ENCODE results near the gene RALGAPB. TPM values are rescaled to one million over a fixed set of nuclear protein-coding genes. Genes with fewer than 3 reads are reported as not detected.

RALGAPB gene
- total and polyA plus RNA-seq, 2 of the 13 experiments (the other 11 are each of a cell fraction or from before 2014, with no cell fraction given), result 17.6 to 30.6 TPM

DNA sequence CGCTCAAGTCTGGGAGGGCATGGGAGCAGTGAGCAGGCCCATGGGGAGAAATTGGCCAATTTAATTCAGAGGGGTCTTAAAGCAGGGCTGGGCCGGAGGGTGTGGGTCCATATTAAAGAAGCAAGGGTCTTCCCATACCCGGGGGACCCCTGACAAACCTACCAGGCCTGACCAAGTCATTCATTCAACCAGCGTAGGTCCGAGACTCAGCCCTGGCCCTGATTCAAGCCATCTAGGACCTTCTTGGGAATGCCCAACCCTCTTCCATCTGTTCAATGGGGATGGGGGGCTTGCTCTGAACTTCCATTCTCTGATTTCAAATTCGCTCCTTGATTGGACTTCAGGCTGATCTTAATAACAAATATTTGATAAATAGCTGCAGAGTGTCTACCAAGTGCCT lies 115.7 kb downstream of the RALGAPB start:
- CTCF ChIA-PET (ENCODE audit: low intra/inter-chr PET ratio, low total read pairs), result no interaction called here
- FAIRE-seq, result no peak
- BruUV-seq (replicated peaks), result no TSS peak

DNA sequence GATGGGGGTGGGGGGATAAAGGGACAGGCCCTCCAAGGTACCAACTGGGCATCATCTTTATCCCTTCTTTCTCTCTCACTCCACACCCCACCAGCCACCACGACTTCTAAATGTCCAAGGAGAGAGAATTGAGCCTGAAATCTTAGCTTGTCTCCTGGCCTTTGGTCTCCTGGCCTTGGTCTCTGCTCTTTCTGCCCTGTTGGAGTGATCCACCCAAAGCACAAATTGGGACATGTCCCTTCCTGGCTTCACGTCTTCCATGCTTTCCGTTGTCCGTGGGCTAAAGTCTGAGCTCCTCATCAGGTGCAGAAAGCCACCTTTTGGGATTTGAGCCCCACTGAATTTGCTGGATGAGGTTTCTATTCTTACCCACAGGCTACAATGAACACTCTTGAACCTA lies 116.7 kb downstream of the RALGAPB start:
- H3K4me2 ChIP-seq (ENCODE audit: low read depth, low read length), result no peak overlapping the region
- no peak overlapping the region for H2AFZ ChIP-seq (ENCODE audit: low read length)
- H3K9me3 ChIP-seq (ENCODE audit: low read length), result no peaks in the 10 kb centered on the region
- in situ Hi-C loops (cut with HindIII; ENCODE audit: extremely low pct_ligation_motif_present, low pct_unique_long_range_greater_than_20kb), result no loop called here
- no peak for TF ChIP-seq ZNF446 (CRISPR knock-in tag; IDR thresholded peaks at IDR 0.05)
- TF ChIP-seq, protein P1, sequence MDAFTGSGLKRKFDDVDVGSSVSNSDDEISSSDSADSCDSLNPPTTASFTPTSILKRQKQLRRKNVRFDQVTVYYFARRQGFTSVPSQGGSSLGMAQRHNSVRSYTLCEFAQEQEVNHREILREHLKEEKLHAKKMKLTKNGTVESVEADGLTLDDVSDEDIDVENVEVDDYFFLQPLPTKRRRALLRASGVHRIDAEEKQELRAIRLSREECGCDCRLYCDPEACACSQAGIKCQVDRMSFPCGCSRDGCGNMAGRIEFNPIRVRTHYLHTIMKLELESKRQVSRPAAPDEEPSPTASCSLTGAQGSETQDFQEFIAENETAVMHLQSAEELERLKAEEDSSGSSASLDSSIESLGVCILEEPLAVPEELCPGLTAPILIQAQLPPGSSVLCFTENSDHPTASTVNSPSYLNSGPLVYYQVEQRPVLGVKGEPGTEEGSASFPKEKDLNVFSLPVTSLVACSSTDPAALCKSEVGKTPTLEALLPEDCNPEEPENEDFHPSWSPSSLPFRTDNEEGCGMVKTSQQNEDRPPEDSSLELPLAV (CRISPR knock-in tag; conservative IDR thresholded peaks at IDR 0.05; ENCODE audit: low read depth), result no peak
- TF ChIP-seq CREBL2 (CRISPR knock-in tag; IDR thresholded peaks at IDR 0.05; ENCODE audit: borderline replicate concordance), result no peak
- DNase-seq (ENCODE audit: low spot score), result no peak
- no peak overlapping the region for H3K9ac ChIP-seq (ENCODE audit: insufficient read depth, low read depth, low read length)
- H3K4me1 ChIP-seq (ENCODE audit: insufficient read depth, low read length), result peaks cover 40% of the 10 kb centered on the region
- FAIRE-seq, result no peak
- H4K20me1 ChIP-seq (ENCODE audit: insufficient read depth, low read length), result no peaks in the 10 kb centered on the region
- H3K4me3 ChIP-seq (replicated peaks in 1 of 3; ENCODE audit: insufficient read depth in 1 of 3, low read depth in 2 of 3, low read length in 3 of 3), result no peak overlapping the region
- H3K27ac ChIP-seq (ENCODE audit: extremely low read length, insufficient read depth, low read length), result no peak overlapping the region
- CTCF ChIA-PET (ENCODE audit: low intra/inter-chr PET ratio, low total read pairs), result no interaction called here
- ATAC-seq, result no peak
- WGBS (ENCODE audit: low lambda C conversion rate), result 42% methylated on average over 4 of the region's 4 CpGs
- intact Hi-C loops (cut with micrococcal nuclease; ENCODE audit: unreplicated experiment), result no loop called here
- no TSS peak for BruUV-seq (replicated peaks)
- POLR2A ChIA-PET, result no interaction called here
- no peaks in the 10 kb centered on the region for H3K79me2 ChIP-seq (ENCODE audit: insufficient read depth, low read length)
- no peaks in the 10 kb centered on the region for H3K36me3 ChIP-seq (replicated peaks in 1 of 2; ENCODE audit: control insufficient read depth in 1 of 2, insufficient read depth in 2 of 2, low read length in 2 of 2)
- H3K27me3 ChIP-seq (ENCODE audit: control insufficient read depth in 1 of 2, insufficient read depth in 2 of 2, low read length in 2 of 2), result peaks cover 2 to 21% of the 10 kb centered on the region in 2 experiments; a peak in 4 of 5 replicates

More for the DNA sequence above, 115.7 kb downstream of the RALGAPB start:
- no peaks in the 10 kb centered on the region for H3K36me3 ChIP-seq (replicated peaks in 1 of 2; ENCODE audit: control insufficient read depth in 1 of 2, insufficient read depth in 2 of 2, low read length in 2 of 2)
- in situ Hi-C loops (cut with HindIII; ENCODE audit: extremely low pct_ligation_motif_present, low pct_unique_long_range_greater_than_20kb) (no loop called here), intact Hi-C loops (cut with micrococcal nuclease; ENCODE audit: unreplicated experiment) (no loop called here)
- H3K4me1 ChIP-seq (ENCODE audit: insufficient read depth, low read length), result peaks cover 35% of the 10 kb centered on the region
- H3K4me3 ChIP-seq (replicated peaks in 1 of 3; ENCODE audit: insufficient read depth in 1 of 3, low read depth in 2 of 3, low read length in 3 of 3), result no peak overlapping the region
- no peaks in the 10 kb centered on the region for H4K20me1 ChIP-seq (ENCODE audit: insufficient read depth, low read length)
- H2AFZ ChIP-seq (ENCODE audit: low read length), result no peak overlapping the region
- no peak overlapping the region for H3K27ac ChIP-seq (ENCODE audit: extremely low read length, insufficient read depth, low read length)
- H3K27me3 ChIP-seq (ENCODE audit: control insufficient read depth in 1 of 2, insufficient read depth in 2 of 2, low read length in 2 of 2), result peaks cover 2 to 18% of the 10 kb centered on the region in 2 experiments; a peak in 4 of 5 replicates
- POLR2A ChIA-PET, result no interaction called here
- TF ChIP-seq FOXO4 (CRISPR knock-in tag; conservative IDR thresholded peaks at IDR 0.05), result 0 out of 2 replicates have a peak, but pooled peaks have one; percentile 49
- TF ChIP-seq KLF16 (CRISPR knock-in tag; IDR thresholded peaks at IDR 0.05), result no peak
- no peak for TF ChIP-seq PHF8 (CRISPR knock-in tag; IDR thresholded peaks at IDR 0.05)
- TF ChIP-seq ZNF672 (CRISPR knock-in tag; IDR thresholded peaks at IDR 0.05), result no peak
- no peak overlapping the region for H3K4me2 ChIP-seq (ENCODE audit: low read depth, low read length)
- H3K9me3 ChIP-seq (ENCODE audit: low read length), result no peaks in the 10 kb centered on the region
- no peak overlapping the region for H3K9ac ChIP-seq (ENCODE audit: insufficient read depth, low read depth, low read length)
- no peak for ATAC-seq
- no peak for DNase-seq (ENCODE audit: low spot score)
- WGBS (ENCODE audit: low lambda C conversion rate), result 56% methylated on average over 5 of the region's 6 CpGs
- no peaks in the 10 kb centered on the region for H3K79me2 ChIP-seq (ENCODE audit: insufficient read depth, low read length)
